ENCODE measurements around the gene BRIP1.

GRCh38 chr17:61746248-61746985 is 116.9 kb downstream of the BRIP1 start:
- TF ChIP-seq CTCF (IDR thresholded peaks at IDR 0.05; ENCODE audit: low read depth, low read length), result no peak
- no peak for TF ChIP-seq POLR2A (IDR thresholded peaks at IDR 0.05; ENCODE audit: extremely low read depth, insufficient read length)
- no peak for TF ChIP-seq MYC (IDR thresholded peaks at IDR 0.05; ENCODE audit: low read depth, low read length)
- TF ChIP-seq MAX (IDR thresholded peaks at IDR 0.05; ENCODE audit: low read depth, low read length), result no peak

Data from NB4 (cell line).